ENCODE measurements around the gene MT1H.

The MT1H gene

GRCh38 chr16:56636616-56637413, 32.8 kb upstream of the MT1H start:
- DNase-seq = no peak

- no peak for DNase-seq
Observed at GRCh38 chr16:56637814-56638750, 31.5 kb upstream of the MT1H start, which contains the start of gene MT1A. Gene MT1A (plus strand): TSS chr16:56638666. CDS start chr16:56638739, 73 bp downstream.

DNA sequence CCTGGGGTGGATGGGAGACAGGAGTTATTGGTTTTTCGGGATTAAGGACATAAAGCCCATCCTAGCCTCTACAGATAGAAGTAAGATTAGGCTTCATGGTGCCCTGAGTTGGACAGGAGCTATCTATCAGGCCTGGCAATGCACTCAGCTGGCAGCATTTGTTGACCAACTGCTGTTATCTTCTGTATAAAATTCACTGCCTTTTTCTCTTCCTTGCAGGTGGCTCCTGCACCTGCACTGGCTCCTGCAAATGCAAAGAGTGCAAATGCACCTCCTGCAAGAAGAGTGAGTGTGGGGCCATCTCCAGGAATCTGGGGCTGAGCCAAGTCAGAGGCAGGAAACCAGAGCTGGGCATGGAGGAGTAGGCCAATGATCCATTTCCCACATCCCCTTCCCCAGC, 30.6 kb upstream of the MT1H start:
- DNase-seq = no peak

GRCh38 chr16:56640076-56640475, 29.5 kb upstream of the MT1H start:
- DNase-seq = no peak

- no peak for DNase-seq
Observed at GRCh38 chr16:56641166-56641565, 28.4 kb upstream of the MT1H start.

DNA sequence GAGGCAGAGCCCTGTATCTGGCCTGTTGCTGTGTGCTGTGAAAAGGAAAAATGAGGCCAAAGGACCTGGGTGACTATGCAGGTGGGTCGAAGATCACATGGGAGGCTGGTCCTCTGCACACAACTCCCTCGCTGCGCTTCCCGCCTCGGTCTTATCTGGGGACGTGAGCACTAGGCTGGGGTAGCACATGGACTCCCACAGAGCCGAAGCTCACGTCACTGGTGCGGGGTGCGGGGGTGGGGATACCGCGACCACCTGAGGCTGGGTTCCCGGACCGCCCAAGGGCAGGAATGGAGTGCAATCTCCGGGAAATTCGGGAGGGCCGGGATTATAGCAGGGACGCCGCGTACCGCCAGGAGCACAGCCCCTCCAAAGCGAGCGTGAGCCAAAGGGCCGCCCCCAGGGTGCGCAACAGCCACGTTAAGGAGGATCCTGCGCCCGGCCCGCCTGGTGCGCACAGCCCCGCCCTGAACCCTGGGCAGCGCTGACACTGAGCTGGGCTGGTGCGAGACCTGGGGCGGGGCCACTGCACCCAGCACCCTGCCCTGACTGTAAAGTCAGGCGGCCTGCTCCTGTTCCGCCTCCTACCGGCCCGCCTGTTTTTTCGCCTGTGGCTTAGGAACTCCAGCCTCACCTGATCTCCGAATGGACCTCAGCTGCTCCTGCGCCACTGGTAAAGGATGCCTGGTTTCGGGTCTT, 26.4 kb upstream of the MT1H start:
- no peak for DNase-seq

DNA sequence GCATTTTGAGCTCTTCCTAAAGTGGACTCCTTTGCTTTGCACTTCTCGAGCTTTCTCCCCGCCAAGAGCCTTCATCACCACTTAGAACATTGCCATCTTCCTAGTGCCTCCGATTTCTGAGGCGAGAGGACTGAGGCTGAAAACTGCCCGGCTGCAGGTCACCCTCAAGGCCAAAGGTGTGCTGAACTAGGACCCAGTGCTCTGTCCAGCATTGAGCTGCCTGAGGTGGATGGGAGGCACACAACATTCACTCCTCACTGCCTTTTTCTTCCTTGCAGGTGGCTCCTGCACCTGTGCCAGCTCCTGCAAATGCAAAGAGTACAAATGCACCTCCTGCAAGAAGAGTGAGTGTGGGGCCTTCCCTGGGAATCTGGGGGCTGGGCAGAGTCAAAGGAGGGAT, 25.8 kb upstream of the MT1H start:
- no peak for DNase-seq

DNA sequence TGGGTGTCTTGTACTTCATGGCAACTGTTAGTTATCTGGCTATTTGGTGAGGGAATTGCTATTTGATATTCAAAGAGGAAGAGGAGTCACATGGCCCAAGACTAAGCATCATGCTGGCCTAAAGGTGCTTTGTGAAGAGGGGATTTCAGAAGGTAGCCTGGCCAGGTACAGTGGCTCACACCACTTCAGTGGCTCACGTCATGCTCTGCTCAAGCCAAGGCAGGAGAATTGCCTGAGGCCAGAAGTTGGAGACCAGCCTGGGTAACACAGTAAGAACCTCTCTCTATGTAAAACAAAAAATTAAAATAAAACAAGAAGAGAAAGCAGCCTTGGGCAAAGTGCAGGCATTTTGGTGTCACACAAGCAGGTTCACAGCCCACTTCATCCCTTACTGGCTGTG, 24.3 kb upstream of the MT1H start:
- DNase-seq = no peak

- no peak for DNase-seq
Observed at GRCh38 chr16:56645838-56646237, 23.8 kb upstream of the MT1H start.

DNA sequence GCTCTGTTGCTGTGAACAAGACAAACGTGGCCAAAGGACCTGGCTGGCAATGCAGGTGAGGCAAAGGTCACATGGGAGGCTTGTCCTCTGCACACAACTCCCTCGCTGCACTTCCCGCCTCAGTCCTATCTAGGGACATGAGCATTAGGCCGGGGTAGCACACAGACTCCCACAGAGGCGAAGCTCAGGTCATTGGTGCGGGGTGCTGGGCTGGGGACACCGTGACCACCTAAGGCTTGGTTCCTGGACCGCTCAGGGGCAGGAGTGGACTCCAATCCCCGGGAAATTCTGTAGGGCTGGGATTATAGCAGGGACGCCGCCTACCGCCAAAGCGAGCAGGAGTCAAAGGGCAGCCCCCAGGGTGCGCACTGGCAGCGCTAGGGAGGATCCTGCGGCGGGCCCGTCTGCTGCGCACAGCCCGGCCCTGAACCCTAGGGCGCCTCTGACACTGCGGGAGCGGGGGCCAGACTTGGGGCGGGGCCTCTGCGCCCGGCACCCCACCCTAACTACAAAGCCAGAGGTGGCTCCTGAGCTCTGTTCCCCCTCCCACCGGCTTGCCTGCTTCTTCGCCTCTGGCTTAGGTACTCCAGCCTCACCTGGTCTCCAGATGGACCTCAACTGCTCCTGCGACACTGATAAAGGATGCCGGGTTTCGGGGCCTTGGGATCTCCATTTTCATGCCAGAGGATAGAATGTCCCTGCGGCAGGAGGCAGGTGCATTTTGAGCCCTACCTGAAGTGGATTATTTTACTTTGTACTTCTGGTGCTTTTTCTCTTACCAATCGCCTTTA, 21.8 kb upstream of the MT1H start:
- DNase-seq = no peak

GRCh38 chr16:56649271-56649670, 20.3 kb upstream of the MT1H start:
- DNase-seq = no peak

GRCh38 chr16:56649820-56650219, 19.8 kb upstream of the MT1H start:
- DNase-seq = no peak

- DNase-seq = no peak
Observed at GRCh38 chr16:56651586-56651985, 18.0 kb upstream of the MT1H start, which contains the start of gene MT1B. Gene MT1B (plus strand): TSS chr16:56651886. CDS start chr16:56651954, 68 bp downstream.

- DNase-seq = no peak
Observed at GRCh38 chr16:56652600-56652999, 17.0 kb upstream of the MT1H start.

- DNase-seq = no peak
Observed at GRCh38 chr16:56653218-56653617, 16.4 kb upstream of the MT1H start.

DNA sequence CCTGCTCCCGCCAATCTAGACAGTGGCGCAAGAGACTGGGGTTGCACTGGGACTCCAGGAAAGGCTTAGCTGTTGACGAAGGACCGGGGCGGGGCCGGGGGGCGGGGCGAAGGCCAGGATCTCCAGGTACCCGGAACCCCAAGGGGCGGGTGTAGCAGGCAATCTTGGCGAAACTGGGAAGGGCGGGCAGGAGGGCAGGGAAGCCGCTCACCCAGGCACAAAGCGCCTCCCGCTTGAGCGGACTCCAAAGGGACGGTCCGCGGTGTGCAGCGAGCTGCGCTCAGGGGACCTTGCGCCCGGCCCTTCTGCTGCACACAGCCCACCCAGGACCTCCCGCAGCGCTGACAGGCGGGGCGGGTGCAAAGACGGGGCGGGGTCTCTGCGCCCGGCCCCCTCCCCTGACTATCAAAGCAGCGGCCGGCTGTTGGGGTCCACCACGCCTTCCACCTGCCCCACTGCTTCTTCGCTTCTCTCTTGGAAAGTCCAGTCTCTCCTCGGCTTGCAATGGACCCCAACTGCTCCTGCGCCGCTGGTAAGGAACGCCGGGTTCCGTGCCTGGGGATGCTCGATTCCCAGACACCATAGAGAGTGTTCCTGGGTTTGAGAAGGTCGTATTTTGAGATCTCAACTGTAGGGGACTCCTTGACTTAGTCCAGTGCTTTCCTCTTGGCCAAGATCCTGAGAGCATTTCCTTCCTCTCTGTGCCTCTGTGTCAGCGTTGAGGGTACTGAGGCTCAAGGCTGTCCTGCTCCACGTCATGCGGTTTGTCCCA, 11.9 kb upstream of the MT1H start, which contains the start of gene MT1F:
TSS of gene MT1F (plus strand) at position 405 of the 772 bp plus-strand sequence. CDS start at position 505, 100 bp downstream.
- DNase-seq = no peak

GRCh38 chr16:56658327-56658875, 11.2 kb upstream of the MT1H start:
- DNase-seq = no peak

- no peak for DNase-seq
Observed at GRCh38 chr16:56662357-56663354, 7.0 kb upstream of the MT1H start.

DNA sequence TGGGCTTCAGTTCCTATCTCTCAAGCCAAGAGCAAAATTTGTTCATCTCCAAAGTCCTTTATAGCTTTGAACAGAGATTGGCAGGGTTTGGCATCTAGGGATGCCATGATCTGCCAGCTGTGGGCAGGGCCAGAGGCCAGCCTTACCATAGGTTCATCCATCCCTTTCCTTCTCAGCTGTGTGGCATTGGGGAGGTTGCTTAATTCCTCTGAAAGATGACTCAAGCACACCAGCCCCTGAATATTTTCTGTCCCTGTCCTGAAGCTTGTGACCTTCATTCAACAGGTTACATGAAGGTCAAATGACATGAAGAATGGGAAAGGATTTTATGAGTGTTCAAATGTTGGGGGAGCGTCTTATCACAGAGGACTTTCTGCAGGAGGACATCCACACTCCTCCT, 5.1 kb upstream of the MT1H start:
- no peak for DNase-seq
